GM13977 (cell line): ENCODE measurements around the gene SH2D2A.
"Not testable (repeated sequence)": the region's sequence is repeated elsewhere in the genome, so short reads cannot be mapped to it uniquely, and the experiment has no call there.

Experiments used
- DNase-seq: peaks from one replicate; pipeline ENCODE4 v3.0.0; 2012; ENCODE audit warnings: low spot score
- in situ Hi-C: fragments of 300-500 bp; cut with MboI; formaldehyde crosslinking; loops from one replicate; pipeline ENCODE4 v1.12.0; 2022; ENCODE audit warnings: low sequenced_read_pairs, low pct_unique_long_range_greater_than_20kb, mixed read lengths, inconsistent platforms; ENCODE audit not compliant: unreplicated experiment
- TF ChIP-seq, protein P1 (sequence below): IDR thresholded peaks from 2 replicates; pipeline ENCODE4 v1.5.1; 2012; ENCODE audit warnings: mild to moderate bottlenecking, control low read depth; ENCODE audit not compliant: insufficient read depth; ENCODE audit errors: extremely low read depth, missing control alignments

Gene SH2D2A

DNA sequence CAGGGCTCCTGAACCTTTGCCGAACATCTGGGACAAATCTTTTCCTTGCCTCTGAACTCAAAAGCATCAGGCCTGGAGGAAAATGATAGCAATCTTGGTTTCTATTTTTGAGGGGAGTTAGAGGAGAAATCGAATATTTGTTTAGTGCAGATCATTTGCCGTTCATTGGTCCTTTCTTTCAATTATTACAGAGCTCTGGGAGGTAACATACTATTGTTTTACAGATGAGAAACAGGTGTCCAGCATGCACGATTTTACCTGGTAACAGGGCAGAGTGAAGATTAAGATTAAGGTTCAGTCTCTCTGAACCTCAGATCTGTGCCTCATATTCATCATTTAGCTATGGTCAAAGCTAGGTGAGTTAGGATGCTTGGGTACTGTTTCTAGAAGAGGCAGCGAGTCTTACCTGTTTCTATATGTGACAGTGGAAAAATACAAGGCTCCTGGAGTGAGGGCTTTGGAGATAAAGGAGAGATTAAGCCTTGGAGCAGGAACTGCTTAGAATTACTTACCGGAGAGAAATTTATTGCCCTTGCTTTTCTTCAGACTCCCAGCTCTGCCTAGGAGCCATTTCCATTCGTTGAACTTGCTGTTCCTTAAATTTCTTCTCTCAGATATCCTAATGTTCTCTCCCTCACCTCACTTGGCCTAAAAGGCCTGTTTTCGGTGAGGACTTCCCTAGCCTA is 47.9 kb downstream of the SH2D2A start:
- in situ Hi-C loops, result no loop called here
- no peak for DNase-seq
- TF ChIP-seq, protein P1, sequence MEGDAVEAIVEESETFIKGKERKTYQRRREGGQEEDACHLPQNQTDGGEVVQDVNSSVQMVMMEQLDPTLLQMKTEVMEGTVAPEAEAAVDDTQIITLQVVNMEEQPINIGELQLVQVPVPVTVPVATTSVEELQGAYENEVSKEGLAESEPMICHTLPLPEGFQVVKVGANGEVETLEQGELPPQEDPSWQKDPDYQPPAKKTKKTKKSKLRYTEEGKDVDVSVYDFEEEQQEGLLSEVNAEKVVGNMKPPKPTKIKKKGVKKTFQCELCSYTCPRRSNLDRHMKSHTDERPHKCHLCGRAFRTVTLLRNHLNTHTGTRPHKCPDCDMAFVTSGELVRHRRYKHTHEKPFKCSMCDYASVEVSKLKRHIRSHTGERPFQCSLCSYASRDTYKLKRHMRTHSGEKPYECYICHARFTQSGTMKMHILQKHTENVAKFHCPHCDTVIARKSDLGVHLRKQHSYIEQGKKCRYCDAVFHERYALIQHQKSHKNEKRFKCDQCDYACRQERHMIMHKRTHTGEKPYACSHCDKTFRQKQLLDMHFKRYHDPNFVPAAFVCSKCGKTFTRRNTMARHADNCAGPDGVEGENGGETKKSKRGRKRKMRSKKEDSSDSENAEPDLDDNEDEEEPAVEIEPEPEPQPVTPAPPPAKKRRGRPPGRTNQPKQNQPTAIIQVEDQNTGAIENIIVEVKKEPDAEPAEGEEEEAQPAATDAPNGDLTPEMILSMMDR, result no peak

DNA sequence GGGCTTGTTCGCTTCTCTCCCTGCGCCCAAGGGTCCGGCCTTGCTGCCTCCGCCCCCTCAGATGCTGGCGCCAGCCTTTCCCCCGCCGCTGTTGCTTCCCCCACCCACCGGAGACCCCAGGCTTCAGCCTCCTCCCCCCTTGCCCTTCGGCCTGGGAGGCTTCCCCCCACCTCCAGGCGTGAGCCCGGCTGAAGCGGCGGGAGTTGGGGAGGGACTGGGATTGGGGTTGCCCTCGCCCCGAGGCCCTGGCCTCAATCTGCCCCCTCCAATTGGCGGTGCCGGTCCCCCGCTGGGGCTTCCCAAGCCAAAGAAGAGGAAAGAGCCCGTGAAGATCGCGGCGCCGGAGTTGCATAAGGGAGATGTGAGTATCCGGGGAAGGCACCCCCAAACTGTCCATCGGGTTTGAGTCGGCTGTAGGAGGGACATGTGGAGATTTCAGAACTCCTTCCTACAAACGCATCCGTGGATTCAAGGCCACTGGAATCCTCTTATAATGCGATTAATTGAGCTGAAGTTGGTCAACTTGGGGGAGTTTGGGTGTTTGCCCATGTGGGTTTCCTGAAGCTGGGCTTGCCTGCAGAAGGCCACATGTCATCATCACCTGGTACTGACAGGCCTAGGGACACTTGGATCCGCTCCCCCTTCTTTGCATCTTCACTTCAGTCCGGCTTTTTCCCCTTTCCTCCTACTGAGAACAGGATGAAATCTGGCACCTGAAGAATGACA is 48.6 kb downstream of the SH2D2A start:
- in situ Hi-C loops, result no loop called here
- TF ChIP-seq, protein P1, result no peak
- DNase-seq, result no peak

- TF ChIP-seq, protein P1, result no peak
- DNase-seq, result peak; percentile 90
- in situ Hi-C loops, result no loop called here
Observed at GRCh38 chr1:156767101-156767878, 49.4 kb downstream of the SH2D2A start, which contains the start of gene PRCC. Gene PRCC (plus strand): TSS chr1:156767535. CDS start chr1:156767772, 237 bp downstream.

- no peak for DNase-seq
Observed at GRCh38 chr1:156766298-156767100, 50.1 kb downstream of the SH2D2A start.

DNA sequence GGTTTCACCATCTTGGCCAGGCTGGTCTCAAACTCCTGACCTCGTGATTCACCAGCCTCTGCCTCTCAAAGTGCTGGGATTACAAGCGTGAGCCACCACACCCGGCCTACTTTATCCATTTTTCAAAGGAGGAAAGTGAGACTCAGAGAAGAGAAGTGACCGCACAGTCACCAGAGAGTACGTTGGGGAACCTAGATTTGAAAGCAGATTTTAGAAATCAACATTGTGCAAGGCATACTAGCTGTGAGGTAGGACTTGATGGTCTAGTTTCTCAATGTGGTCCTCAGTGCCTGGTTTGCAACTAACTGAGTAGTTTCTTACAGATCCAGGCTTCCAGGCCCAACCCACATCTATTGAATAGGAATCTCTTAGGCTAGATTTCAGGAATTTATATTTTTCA is 51.0 kb downstream of the SH2D2A start:
- in situ Hi-C loops, result no loop called here
- TF ChIP-seq, protein P1, result no peak
- no peak for DNase-seq

More at GRCh38 chr1:156766298-156767100, 50.1 kb downstream of the SH2D2A start:
- in situ Hi-C loops, result no loop called here
- TF ChIP-seq, protein P1, result no peak

DNA sequence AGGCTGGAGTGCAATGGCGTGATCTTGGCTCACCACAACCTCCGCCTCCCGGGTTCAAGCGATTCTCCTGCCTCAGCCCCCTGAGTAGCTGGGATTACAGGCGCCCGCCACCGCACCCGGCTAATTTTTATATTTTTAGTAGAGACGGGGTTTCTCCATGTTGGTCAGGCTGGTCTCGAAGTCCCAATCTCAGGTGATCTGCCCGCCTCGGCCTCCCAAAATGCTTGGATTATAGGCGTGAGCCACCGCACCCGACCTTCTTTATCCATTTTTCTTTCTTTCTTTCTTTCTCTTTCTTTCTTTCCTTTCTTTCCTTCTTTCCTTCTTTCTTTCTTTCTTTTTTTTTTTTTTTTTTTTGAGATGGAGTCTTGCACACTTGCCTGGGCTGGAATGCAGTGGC is 51.5 kb downstream of the SH2D2A start:
- in situ Hi-C loops, DNase-seq: not testable (repeated sequence)
